Stimulated activated naive B cell treated with anti-CD40 and anti-IgM and Interleukin-4, amounts not matched to agents 10 μg/mL and 1 μg/mL and 100 μg/mL, for 72 hours (primary cell): ENCODE data around the gene LSR.

Experiments
- ATAC-seq, 2 donors: fragments of 150-1000 bp; cut with Tn5 transposase; replicated peaks; 2 replicates each; pipeline ENCODE4 v1.10.0; 2021; ENCODE audit warnings: moderate library complexity in 1 of 2
- DNase-seq: peaks from one replicate; pipeline ENCODE4 v3.0.0; 2021
- H3K27ac Mint-ChIP-seq: one replicate; pipeline ENCODE4 v1.8.0; 2022; ENCODE audit warnings: mild to moderate bottlenecking, mixed read lengths
- H3K27me3 Mint-ChIP-seq, 2 donors: one replicate each; pipeline ENCODE4 v1.8.0; 2022; ENCODE audit warnings: mixed read lengths in 2 of 2
- H3K36me3 Mint-ChIP-seq, 2 donors: one replicate each; pipeline ENCODE4 v1.8.0; 2022; ENCODE audit warnings: mixed read lengths in 2 of 2, mild to moderate bottlenecking in 1 of 2
- H3K4me1 Mint-ChIP-seq, 2 donors: one replicate each; pipeline ENCODE4 v1.8.0; 2022; ENCODE audit warnings: mixed read lengths in 2 of 2, mild to moderate bottlenecking in 1 of 2
- H3K4me3 Mint-ChIP-seq, 2 donors: one replicate each; pipeline ENCODE4 v1.8.0; 2022; ENCODE audit warnings: mild to moderate bottlenecking in 2 of 2, mixed read lengths in 2 of 2, moderate library complexity in 1 of 2
- H3K9me3 Mint-ChIP-seq, 2 donors: one replicate each; pipeline ENCODE4 v1.8.0; 2022; ENCODE audit warnings: mixed read lengths in 2 of 2, mild to moderate bottlenecking in 1 of 2

LSR gene

GRCh38 chr19:35287713-35288112 lies 38.9 kb downstream of the LSR start:
- no peak overlapping the region for H3K27ac Mint-ChIP-seq
- H3K27me3 Mint-ChIP-seq = no peaks in the 10 kb centered on the region
- no peak for DNase-seq
- no peak for ATAC-seq
- no peaks in the 10 kb centered on the region for H3K36me3 Mint-ChIP-seq
- H3K4me3 Mint-ChIP-seq = no peak overlapping the region
- H3K9me3 Mint-ChIP-seq = no peaks in the 10 kb centered on the region
- H3K4me1 Mint-ChIP-seq = peaks cover 23 to 44% of the 10 kb centered on the region in 2 donors

GRCh38 chr19:35288331-35288730 lies 39.5 kb downstream of the LSR start:
- DNase-seq (no peak), ATAC-seq (no peak)
- H3K9me3 Mint-ChIP-seq = no peaks in the 10 kb centered on the region
- H3K36me3 Mint-ChIP-seq = no peaks in the 10 kb centered on the region
- H3K27ac Mint-ChIP-seq = no peak overlapping the region
- no peaks in the 10 kb centered on the region for H3K27me3 Mint-ChIP-seq
- no peak overlapping the region for H3K4me3 Mint-ChIP-seq
- H3K4me1 Mint-ChIP-seq = peaks cover 23 to 44% of the 10 kb centered on the region in 2 donors

- no peak for ATAC-seq
- DNase-seq = no peak
- no peak overlapping the region for H3K27ac Mint-ChIP-seq
- no peaks in the 10 kb centered on the region for H3K9me3 Mint-ChIP-seq
- no peaks in the 10 kb centered on the region for H3K27me3 Mint-ChIP-seq
- peaks cover 21 to 41% of the 10 kb centered on the region in 2 donors for H3K4me1 Mint-ChIP-seq
- no peaks in the 10 kb centered on the region for H3K36me3 Mint-ChIP-seq
- H3K4me3 Mint-ChIP-seq = no peak overlapping the region
Measured at GRCh38 chr19:35288906-35289305, 40.1 kb downstream of the LSR start.

- Mint-ChIP-seq H3K4me3 (no peak overlapping the region), H3K36me3 (no peaks in the 10 kb centered on the region), H3K27ac (no peak overlapping the region), H3K9me3 (no peaks in the 10 kb centered on the region), H3K27me3 (no peaks in the 10 kb centered on the region), H3K4me1 (peaks cover 21 to 36% of the 10 kb centered on the region in 2 donors)
- DNase-seq = no peak
- ATAC-seq = no peak
Measured at GRCh38 chr19:35290381-35291127, 41.8 kb downstream of the LSR start.

- H3K27ac Mint-ChIP-seq = no peak overlapping the region
- no peak for DNase-seq
- no peaks in the 10 kb centered on the region for H3K36me3 Mint-ChIP-seq
- no peaks in the 10 kb centered on the region for H3K27me3 Mint-ChIP-seq
- ATAC-seq = no peak
- H3K4me1 Mint-ChIP-seq = peaks cover 26 to 36% of the 10 kb centered on the region in 2 donors
- no peaks in the 10 kb centered on the region for H3K9me3 Mint-ChIP-seq
- no peak overlapping the region for H3K4me3 Mint-ChIP-seq
Measured at GRCh38 chr19:35291259-35291658, 42.5 kb downstream of the LSR start.

GRCh38 chr19:35291916-35292315 lies 43.1 kb downstream of the LSR start, which contains the start of gene MAG:
MAG (plus strand) TSS chr19:35292161; CDS start chr19:35295409, 3,248 bp downstream.
- H3K4me3 Mint-ChIP-seq = no peak within 1 kb of the TSS
- no peaks in the 10 kb centered on the region for H3K36me3 Mint-ChIP-seq
- peaks cover 26 to 35% of the 10 kb centered on the region in 2 donors for H3K4me1 Mint-ChIP-seq
- DNase-seq (no peak), ATAC-seq (no peak)
- no peaks in the 10 kb centered on the region for H3K27me3 Mint-ChIP-seq
- no peaks in the 10 kb centered on the region for H3K9me3 Mint-ChIP-seq
- H3K27ac Mint-ChIP-seq = no peak within 1 kb of the TSS

GRCh38 chr19:35292421-35293362 lies 43.9 kb downstream of the LSR start:
- no peak overlapping the region for H3K4me3 Mint-ChIP-seq
- DNase-seq (no peak), ATAC-seq (no peak)
- no peak overlapping the region for H3K27ac Mint-ChIP-seq
- no peaks in the 10 kb centered on the region for H3K36me3 Mint-ChIP-seq
- no peaks in the 10 kb centered on the region for H3K9me3 Mint-ChIP-seq
- H3K4me1 Mint-ChIP-seq = peaks cover 23 to 30% of the 10 kb centered on the region in 2 donors
- no peaks in the 10 kb centered on the region for H3K27me3 Mint-ChIP-seq

- Mint-ChIP-seq H3K9me3 (no peaks in the 10 kb centered on the region), H3K27ac (no peak overlapping the region), H3K4me1 (peaks cover 23 to 30% of the 10 kb centered on the region in 2 donors), H3K4me3 (no peak overlapping the region), H3K36me3 (no peaks in the 10 kb centered on the region), H3K27me3 (no peaks in the 10 kb centered on the region)
- no peak for DNase-seq
- no peak for ATAC-seq
Measured at GRCh38 chr19:35293363-35293739, 44.5 kb downstream of the LSR start.

- DNase-seq (no peak), ATAC-seq (no peak)
- Mint-ChIP-seq H3K4me3 (no peak overlapping the region), H3K27ac (no peak overlapping the region), H3K9me3 (no peaks in the 10 kb centered on the region), H3K4me1 (peaks cover 23 to 30% of the 10 kb centered on the region in 2 donors), H3K36me3 (no peaks in the 10 kb centered on the region), H3K27me3 (no peaks in the 10 kb centered on the region)
Measured at GRCh38 chr19:35293808-35294207, 45.0 kb downstream of the LSR start.

GRCh38 chr19:35294328-35294727 lies 45.5 kb downstream of the LSR start:
- Mint-ChIP-seq H3K36me3 (no peaks in the 10 kb centered on the region), H3K27ac (no peak overlapping the region), H3K4me1 (peaks cover 23 to 30% of the 10 kb centered on the region in 2 donors), H3K9me3 (no peaks in the 10 kb centered on the region), H3K27me3 (no peaks in the 10 kb centered on the region), H3K4me3 (no peak overlapping the region)
- no peak for ATAC-seq
- no peak for DNase-seq

- Mint-ChIP-seq H3K27ac (no peak overlapping the region), H3K9me3 (no peaks in the 10 kb centered on the region), H3K36me3 (no peaks in the 10 kb centered on the region), H3K4me1 (peaks cover 23 to 29% of the 10 kb centered on the region in 2 donors), H3K4me3 (no peak overlapping the region), H3K27me3 (no peaks in the 10 kb centered on the region)
- DNase-seq (no peak), ATAC-seq (no peak)
Measured at GRCh38 chr19:35294859-35295791, 46.3 kb downstream of the LSR start.

GRCh38 chr19:35295792-35296462 lies 47.1 kb downstream of the LSR start:
- no peak overlapping the region for H3K4me3 Mint-ChIP-seq
- DNase-seq (peak; percentile 54), ATAC-seq (peak; percentile 86 to 89)
- no peaks in the 10 kb centered on the region for H3K27me3 Mint-ChIP-seq
- peaks cover 23% of the 10 kb centered on the region in 2 donors for H3K4me1 Mint-ChIP-seq
- no peak overlapping the region for H3K27ac Mint-ChIP-seq
- no peaks in the 10 kb centered on the region for H3K36me3 Mint-ChIP-seq
- no peaks in the 10 kb centered on the region for H3K9me3 Mint-ChIP-seq

- Mint-ChIP-seq H3K27me3 (no peaks in the 10 kb centered on the region), H3K4me1 (peaks cover 15 to 16% of the 10 kb centered on the region in 2 donors), H3K4me3 (no peak overlapping the region), H3K27ac (no peak overlapping the region), H3K9me3 (no peaks in the 10 kb centered on the region), H3K36me3 (no peaks in the 10 kb centered on the region)
- DNase-seq = no peak
- ATAC-seq = peak; percentile 45 to 51
Measured at GRCh38 chr19:35296644-35297514, 48.1 kb downstream of the LSR start.
